ENCODE results near the gene HDAC5. TPM values are rescaled to one million over a fixed set of nuclear protein-coding genes. Genes with fewer than 3 reads are reported as not detected.

The HDAC5 gene
- total and polyA plus RNA-seq, 4 donors: 29.6 to 77.4 (median 36.4) TPM

DNA sequence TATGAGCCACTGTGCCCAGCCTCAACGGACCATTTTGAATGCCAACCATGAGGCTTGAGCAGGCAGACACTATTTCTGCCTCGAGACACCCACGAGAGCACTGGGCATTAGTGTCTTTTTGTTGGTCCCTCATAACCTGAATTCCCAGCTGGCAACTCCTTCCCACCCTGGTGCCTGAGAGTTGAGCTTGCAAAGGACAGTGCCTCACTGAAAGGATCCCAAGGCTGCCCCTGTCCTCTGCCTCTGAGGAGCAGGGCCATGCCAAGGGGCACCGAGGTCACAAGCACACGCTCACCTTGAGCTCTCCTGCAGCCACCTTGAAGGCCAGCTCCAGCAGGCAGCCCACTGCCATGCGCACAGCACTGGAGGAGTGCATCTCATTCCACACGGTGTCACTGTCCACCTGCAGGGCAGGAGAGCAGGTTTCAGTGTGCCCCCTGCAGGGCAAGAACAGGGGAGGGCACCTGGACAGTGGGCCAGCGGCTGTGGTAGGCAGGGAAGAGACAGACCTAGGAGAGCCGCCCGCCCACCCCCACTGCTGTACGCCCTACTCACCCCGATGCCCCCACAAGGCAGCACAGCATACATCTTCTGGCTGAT is 40.1 kb downstream of the HDAC5 start:
- TF ChIP-seq, protein P1, sequence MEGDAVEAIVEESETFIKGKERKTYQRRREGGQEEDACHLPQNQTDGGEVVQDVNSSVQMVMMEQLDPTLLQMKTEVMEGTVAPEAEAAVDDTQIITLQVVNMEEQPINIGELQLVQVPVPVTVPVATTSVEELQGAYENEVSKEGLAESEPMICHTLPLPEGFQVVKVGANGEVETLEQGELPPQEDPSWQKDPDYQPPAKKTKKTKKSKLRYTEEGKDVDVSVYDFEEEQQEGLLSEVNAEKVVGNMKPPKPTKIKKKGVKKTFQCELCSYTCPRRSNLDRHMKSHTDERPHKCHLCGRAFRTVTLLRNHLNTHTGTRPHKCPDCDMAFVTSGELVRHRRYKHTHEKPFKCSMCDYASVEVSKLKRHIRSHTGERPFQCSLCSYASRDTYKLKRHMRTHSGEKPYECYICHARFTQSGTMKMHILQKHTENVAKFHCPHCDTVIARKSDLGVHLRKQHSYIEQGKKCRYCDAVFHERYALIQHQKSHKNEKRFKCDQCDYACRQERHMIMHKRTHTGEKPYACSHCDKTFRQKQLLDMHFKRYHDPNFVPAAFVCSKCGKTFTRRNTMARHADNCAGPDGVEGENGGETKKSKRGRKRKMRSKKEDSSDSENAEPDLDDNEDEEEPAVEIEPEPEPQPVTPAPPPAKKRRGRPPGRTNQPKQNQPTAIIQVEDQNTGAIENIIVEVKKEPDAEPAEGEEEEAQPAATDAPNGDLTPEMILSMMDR (IDR thresholded peaks at IDR 0.05; ENCODE audit: control extremely low read depth, extremely low read depth): no peak
- H3K9me3 ChIP-seq (ENCODE audit: control insufficient read depth in 4 of 4, insufficient read depth in 3 of 4, low read length in 3 of 4): no peaks in the 10 kb centered on the region
- peaks cover 22 to 70% (median 41%) of the 10 kb centered on the region in 4 donors for H3K36me3 ChIP-seq (ENCODE audit: control insufficient read depth in 4 of 4, insufficient read depth in 4 of 4, low read length in 4 of 4)
- no peak for ATAC-seq (ENCODE audit: insufficient read depth, low FRiP score)
- H3K4me1 ChIP-seq (ENCODE audit: control insufficient read depth in 5 of 5, insufficient read depth in 5 of 5, low read length in 5 of 5): peaks cover 0 to 16% (median 0%) of the 10 kb centered on the region in 5 donors
- no peak for DNase-seq
- no peak overlapping the region for H3K27ac ChIP-seq (ENCODE audit: low read depth in 1 of 2, low read length in 1 of 2)
- H3K4me3 ChIP-seq: no peak overlapping the region
- H3K27me3 ChIP-seq (ENCODE audit: control insufficient read depth in 3 of 3, insufficient read depth in 3 of 3, low read length in 2 of 3): no peaks in the 10 kb centered on the region
- H3K9ac ChIP-seq (ENCODE audit: insufficient read depth in 1 of 2, low read length in 2 of 2): no peak overlapping the region
- WGBS, 2 donors: 87 to 89% methylated on average over 11 to 12 of the region's 12 CpGs

DNA sequence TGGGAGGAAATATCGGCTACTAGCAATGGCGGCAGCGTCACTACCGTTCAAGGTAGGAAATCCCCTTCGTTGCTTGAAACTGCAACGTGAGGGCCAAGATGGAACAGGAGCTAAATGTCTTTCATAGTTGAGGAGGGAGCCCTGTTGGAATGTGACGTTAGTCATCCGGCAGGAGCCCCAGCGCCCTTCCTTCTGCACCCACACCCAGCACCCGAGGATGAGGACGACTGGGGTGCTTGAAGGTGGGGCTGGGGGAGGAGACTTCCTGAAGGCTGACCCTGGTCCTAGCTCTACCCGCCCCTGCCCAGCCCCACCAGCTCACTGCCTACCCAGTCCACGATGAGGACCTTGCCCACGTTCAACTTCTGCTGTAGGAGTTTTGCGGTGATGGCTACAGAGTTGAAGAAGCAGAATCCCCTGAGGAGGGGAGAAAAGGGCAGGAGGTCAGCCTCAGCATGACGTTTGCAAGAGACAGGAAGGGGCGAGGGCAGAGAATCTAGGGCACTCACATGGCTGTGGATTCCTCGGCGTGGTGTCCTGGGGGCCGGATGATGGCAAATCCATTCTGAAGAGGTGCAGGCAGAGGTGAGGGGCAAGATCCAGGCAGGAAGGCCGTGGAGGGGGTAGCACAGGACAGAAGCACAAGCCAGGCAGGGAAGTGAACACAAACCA is 41.0 kb downstream of the HDAC5 start:
- ATAC-seq (ENCODE audit: insufficient read depth, low FRiP score): no peak
- TF ChIP-seq, protein P1 (IDR thresholded peaks at IDR 0.05; ENCODE audit: control extremely low read depth, extremely low read depth): no peak
- DNase-seq: no peak
- Histone ChIP-seq H3K4me3 (no peak overlapping the region), H3K9ac (ENCODE audit: insufficient read depth in 1 of 2, low read length in 2 of 2) (no peak overlapping the region), H3K27ac (ENCODE audit: low read depth in 1 of 2, low read length in 1 of 2) (no peak overlapping the region), H3K36me3 (ENCODE audit: control insufficient read depth in 4 of 4, insufficient read depth in 4 of 4, low read length in 4 of 4) (peaks cover 28 to 74% (median 40%) of the 10 kb centered on the region in 4 donors), H3K9me3 (ENCODE audit: control insufficient read depth in 4 of 4, insufficient read depth in 3 of 4, low read length in 3 of 4) (no peaks in the 10 kb centered on the region), H3K4me1 (ENCODE audit: control insufficient read depth in 5 of 5, insufficient read depth in 5 of 5, low read length in 5 of 5) (peaks cover 0 to 13% (median 0%) of the 10 kb centered on the region in 5 donors), H3K27me3 (ENCODE audit: control insufficient read depth in 3 of 3, insufficient read depth in 3 of 3, low read length in 2 of 3) (no peaks in the 10 kb centered on the region)
- WGBS, 2 donors: 84 to 86% methylated on average over 21 of the region's 21 CpGs

DNA sequence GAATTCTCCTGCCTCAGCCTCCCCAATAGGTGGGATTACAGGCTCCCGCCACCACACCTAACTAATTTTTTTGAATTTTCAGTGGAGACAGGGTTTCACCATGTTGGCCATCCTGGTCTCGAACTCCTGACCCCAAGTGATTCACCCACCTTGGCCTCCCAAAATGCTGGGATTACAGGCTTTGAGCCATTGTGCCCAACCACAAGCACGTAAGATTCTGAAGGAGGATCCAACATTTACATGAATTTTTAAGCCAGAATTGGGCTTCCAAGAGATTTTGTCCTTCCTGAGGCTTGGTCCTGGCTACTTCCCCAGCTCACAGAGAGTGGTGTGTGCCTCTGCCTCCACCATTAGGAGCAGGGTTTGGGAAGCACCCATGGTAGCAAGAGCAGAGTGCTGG is 41.8 kb downstream of the HDAC5 start:
- H3K9me3 ChIP-seq (ENCODE audit: control insufficient read depth in 4 of 4, insufficient read depth in 3 of 4, low read length in 3 of 4): no peaks in the 10 kb centered on the region
- WGBS, 2 donors: 95 to 97% methylated on average over 3 of the region's 3 CpGs
- ATAC-seq (ENCODE audit: insufficient read depth, low FRiP score): no peak
- H3K27ac ChIP-seq (ENCODE audit: low read depth in 1 of 2, low read length in 1 of 2): no peak overlapping the region
- peaks cover 0 to 10% (median 0%) of the 10 kb centered on the region in 5 donors for H3K4me1 ChIP-seq (ENCODE audit: control insufficient read depth in 5 of 5, insufficient read depth in 5 of 5, low read length in 5 of 5)
- H3K27me3 ChIP-seq (ENCODE audit: control insufficient read depth in 3 of 3, insufficient read depth in 3 of 3, low read length in 2 of 3): no peaks in the 10 kb centered on the region
- no peak for DNase-seq
- H3K9ac ChIP-seq (ENCODE audit: insufficient read depth in 1 of 2, low read length in 2 of 2): no peak overlapping the region
- no peak overlapping the region for H3K4me3 ChIP-seq
- TF ChIP-seq, protein P1 (IDR thresholded peaks at IDR 0.05; ENCODE audit: control extremely low read depth, extremely low read depth): no peak
- peaks cover 28 to 77% (median 42%) of the 10 kb centered on the region in 4 donors for H3K36me3 ChIP-seq (ENCODE audit: control insufficient read depth in 4 of 4, insufficient read depth in 4 of 4, low read length in 4 of 4)

Measured in lung (tissue), 12 donors.